Mesenchymal stem cell (in vitro differentiated cells and primary cell): Measurements from ENCODE around the gene PANK4.
A peak's percentile ranks its signal among the peaks of the same experiment; 100 is the strongest.

Source experiments
- DNase-seq: peaks from one replicate; pipeline ENCODE4 v3.0.0-alpha.2; 2013
- H2AFZ ChIP-seq: one replicate; pipeline ENCODE4 v1.6.1; 2013; ENCODE audit warnings: low read depth, mild to moderate bottlenecking, control low read depth, inconsistent platforms, low read length, moderate library complexity
- H2AK5ac ChIP-seq: 2 replicates; pipeline ENCODE4 v1.6.1; 2013; ENCODE audit warnings: low read length, moderate library complexity, mild to moderate bottlenecking, inconsistent platforms; ENCODE audit not compliant: severe bottlenecking
- H2BK120ac ChIP-seq: one replicate; pipeline ENCODE4 v1.6.1; 2013; ENCODE audit warnings: low read depth, mild to moderate bottlenecking, inconsistent platforms, low read length, moderate library complexity
- H2BK12ac ChIP-seq, 2 experiments: one replicate each; pipeline ENCODE4 v1.6.1; 2013; ENCODE audit warnings: inconsistent platforms in 2 of 2, low read length in 2 of 2, mild to moderate bottlenecking in 2 of 2, moderate library complexity in 2 of 2, control low read depth in 1 of 2
- H2BK15ac ChIP-seq: one replicate; pipeline ENCODE4 v1.6.1; 2013; ENCODE audit warnings: mild to moderate bottlenecking, low read depth, inconsistent platforms; ENCODE audit not compliant: poor library complexity, severe bottlenecking
- H2BK5ac ChIP-seq: 2 replicates; pipeline ENCODE4 v1.6.1; 2013; ENCODE audit warnings: low read depth, mild to moderate bottlenecking, low read length, control low read depth, inconsistent platforms; ENCODE audit not compliant: poor library complexity, severe bottlenecking
- H3K14ac ChIP-seq, 2 experiments: one replicate each; pipeline ENCODE4 v1.6.1; 2013; ENCODE audit warnings: inconsistent platforms in 2 of 2, low read length in 2 of 2, control low read depth in 1 of 2, mild to moderate bottlenecking in 1 of 2, moderate library complexity in 1 of 2
- H3K18ac ChIP-seq, 2 experiments: one replicate each; pipeline ENCODE4 v1.6.1; 2013; ENCODE audit warnings: inconsistent platforms in 2 of 2, low read length in 2 of 2, control low read depth in 1 of 2, low read depth in 1 of 2, mild to moderate bottlenecking in 1 of 2
- H3K23ac ChIP-seq, 2 experiments: one replicate each; pipeline ENCODE4 v1.6.1; 2013; ENCODE audit warnings: inconsistent platforms in 2 of 2, low read length in 2 of 2, mild to moderate bottlenecking in 2 of 2, moderate library complexity in 2 of 2, control low read depth in 1 of 2
- H3K27ac ChIP-seq: 2 replicates; pipeline ENCODE4 v1.5.1; 2013; ENCODE audit warnings: mild to moderate bottlenecking, moderate library complexity, low read length, control low read depth, inconsistent platforms; ENCODE audit not compliant: poor library complexity, severe bottlenecking
- H3K27me3 ChIP-seq, 2 experiments: 2 replicates each; pipeline versions ENCODE4 v1.6.1 to v1.7.0; 2013; ENCODE audit warnings: low read length in 2 of 2, mild to moderate bottlenecking in 2 of 2, moderate library complexity in 2 of 2, control low read depth in 1 of 2, inconsistent platforms in 1 of 2; ENCODE audit not compliant: control insufficient read depth in 1 of 2, insufficient read depth in 1 of 2
- H3K36me3 ChIP-seq, 2 experiments: 2 replicates each; pipeline versions ENCODE4 v1.6.1 to v1.7.0; 2013; ENCODE audit warnings: low read length in 2 of 2, control low read depth in 1 of 2, inconsistent platforms in 1 of 2, low read depth in 1 of 2, mild to moderate bottlenecking in 1 of 2; ENCODE audit not compliant: insufficient read depth in 2 of 2, control insufficient read depth in 1 of 2
- H3K4ac ChIP-seq, 2 experiments: one replicate each; pipeline ENCODE4 v1.6.1; 2013; ENCODE audit warnings: inconsistent platforms in 2 of 2, low read length in 2 of 2, mild to moderate bottlenecking in 2 of 2, moderate library complexity in 2 of 2, control low read depth in 1 of 2, low read depth in 1 of 2
- H3K4me1 ChIP-seq: 2 replicates; pipeline ENCODE4 v1.6.1; 2013; ENCODE audit warnings: low read depth, low read length, control low read depth; ENCODE audit not compliant: control insufficient read depth, insufficient read depth
- H3K4me2 ChIP-seq: 2 replicates; pipeline ENCODE4 v1.6.1; 2013; ENCODE audit warnings: low read length, mild to moderate bottlenecking, inconsistent platforms; ENCODE audit not compliant: poor library complexity, severe bottlenecking
- H3K4me3 ChIP-seq, 2 experiments: 2 replicates each; pipeline versions ENCODE4 v1.5.1 to v1.7.0; 2013; ENCODE audit warnings: low read length in 2 of 2, mild to moderate bottlenecking in 2 of 2, control low read depth in 1 of 2, low read depth in 1 of 2; ENCODE audit not compliant: insufficient read depth in 1 of 2
- H3K79me1 ChIP-seq: replicated peaks from 2 replicates; pipeline ENCODE4 v1.6.1; 2013; ENCODE audit warnings: mild to moderate bottlenecking, control low read depth, low read length, inconsistent platforms; ENCODE audit not compliant: poor library complexity, severe bottlenecking
- H3K9ac ChIP-seq: 2 replicates; pipeline ENCODE4 v1.7.0; 2013; ENCODE audit warnings: mild to moderate bottlenecking, low read length, moderate library complexity
- H3K9me3 ChIP-seq: 2 replicates; pipeline ENCODE4 v1.7.0; 2013; ENCODE audit warnings: mild to moderate bottlenecking, low read length; ENCODE audit not compliant: control insufficient read depth
- H4K8ac ChIP-seq: one replicate; pipeline ENCODE4 v1.6.1; 2013; ENCODE audit warnings: inconsistent platforms, mild to moderate bottlenecking, low read length, moderate library complexity
- H4K91ac ChIP-seq: one replicate; pipeline ENCODE4 v1.6.1; 2013; ENCODE audit warnings: mild to moderate bottlenecking, low read length, inconsistent platforms
- WGBS: methylation state at CpG from one replicate; pipeline ENCODE4 v1.1.7; 2013; ENCODE audit warnings: mixed read lengths; 5-methylcytosine and 5-hydroxymethylcytosine counted together

PANK4 gene

DNA sequence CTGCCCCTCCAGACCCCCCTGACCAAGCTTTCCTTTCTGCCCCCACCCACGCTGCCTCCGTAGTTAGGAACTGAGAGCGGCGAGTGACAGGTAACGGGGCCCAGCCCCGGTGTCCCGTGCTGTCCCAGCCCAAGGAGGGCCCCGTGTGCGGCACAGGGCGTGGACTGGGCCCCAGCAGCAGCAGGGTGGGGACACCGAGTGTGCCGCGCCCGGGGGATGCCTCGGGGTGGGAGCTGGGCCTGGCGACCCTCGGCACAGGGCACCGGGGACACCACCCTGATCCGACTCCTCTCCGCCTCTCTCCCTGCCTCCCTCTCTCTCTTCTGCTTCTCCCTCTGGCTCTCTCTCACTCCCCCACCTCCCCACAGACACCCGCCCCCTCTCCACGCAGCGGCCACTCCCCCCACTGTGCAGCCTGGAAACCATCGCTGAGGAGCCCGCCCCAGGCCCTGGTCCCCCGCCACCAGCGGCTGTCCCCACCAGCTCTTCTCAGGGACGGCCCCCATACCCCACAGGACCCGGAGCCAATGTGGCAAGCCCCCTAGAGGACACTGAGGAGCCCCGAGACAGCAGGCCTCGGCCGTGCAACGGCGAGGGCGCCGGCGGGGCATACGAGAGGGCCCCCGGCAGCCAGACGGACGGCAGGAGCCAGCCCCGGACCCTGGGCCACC is 22.7 kb downstream of the PANK4 start:
- WGBS: 85% methylated on average over 31 of the region's 42 CpGs
- no peak overlapping the region for H4K91ac ChIP-seq
- no peaks in the 10 kb centered on the region for H3K9me3 ChIP-seq
- no peak overlapping the region for H3K23ac ChIP-seq
- H3K27ac ChIP-seq: no peak overlapping the region
- H3K79me1 ChIP-seq: no peaks in the 10 kb centered on the region
- peak overlapping the region; percentile 54 for H2BK15ac ChIP-seq
- H3K18ac ChIP-seq: no peak overlapping the region
- H3K4me2 ChIP-seq: no peak overlapping the region
- no peak for DNase-seq
- no peak overlapping the region for H4K8ac ChIP-seq
- peaks cover 27% of the 10 kb centered on the region for H3K4me1 ChIP-seq
- no peak overlapping the region for H2BK12ac ChIP-seq
- no peak overlapping the region for H3K9ac ChIP-seq
- no peak overlapping the region for H2BK120ac ChIP-seq
- peaks cover 0 to 67% of the 10 kb centered on the region in 2 experiments for H3K27me3 ChIP-seq
- no peak overlapping the region for H2BK5ac ChIP-seq
- no peak overlapping the region for H3K14ac ChIP-seq
- H3K4ac ChIP-seq: no peak overlapping the region
- no peak overlapping the region for H2AFZ ChIP-seq
- no peak overlapping the region for H3K4me3 ChIP-seq
- H2AK5ac ChIP-seq: no peak overlapping the region
- peaks cover 4 to 70% of the 10 kb centered on the region in 2 experiments for H3K36me3 ChIP-seq

DNA sequence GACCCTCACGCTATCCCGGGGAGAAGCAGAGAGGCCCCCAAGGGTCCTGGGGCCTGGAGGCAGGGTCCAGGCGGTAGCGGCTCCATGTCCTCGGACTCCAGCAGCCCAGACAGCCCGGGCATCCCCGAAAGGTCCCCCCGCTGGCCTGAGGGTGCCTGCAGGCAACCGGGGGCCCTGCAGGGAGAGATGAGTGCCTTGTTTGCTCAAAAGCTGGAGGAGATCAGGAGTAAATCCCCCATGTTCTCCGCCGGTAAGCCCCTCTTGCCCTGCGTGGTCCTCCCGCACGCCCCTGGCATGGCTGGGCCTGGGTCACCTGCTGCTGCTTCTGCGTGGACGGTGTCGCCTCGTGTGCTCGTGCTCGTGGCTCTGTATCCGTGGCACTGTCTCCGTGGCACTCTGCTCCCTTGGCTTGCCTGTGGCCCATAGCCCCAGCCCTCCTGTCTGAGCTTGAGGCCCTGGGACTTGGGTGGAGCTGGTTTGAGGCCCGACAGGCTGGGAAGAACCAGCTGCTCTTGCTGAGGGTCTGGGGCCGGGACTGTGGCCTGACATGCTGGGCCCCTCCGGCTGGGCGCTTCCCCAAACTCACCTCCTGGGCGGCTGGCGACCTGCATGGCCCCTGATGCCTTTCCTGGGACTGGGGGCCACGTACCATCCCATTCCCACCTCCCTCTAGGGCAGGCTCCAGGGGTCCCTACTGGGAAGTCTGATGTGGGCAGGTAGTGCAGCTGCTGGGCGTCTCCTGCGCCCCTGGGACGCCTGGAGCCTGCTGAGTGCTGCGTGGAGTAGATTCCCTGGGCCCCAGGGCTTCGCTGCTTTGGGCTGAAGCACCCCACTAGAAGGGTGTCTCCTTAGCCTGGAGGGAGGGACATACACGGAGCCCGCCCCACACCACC is 23.5 kb downstream of the PANK4 start:
- 88% methylated on average over 35 of the region's 36 CpGs for WGBS
- H3K18ac ChIP-seq: no peak overlapping the region
- H3K4me2 ChIP-seq: no peak overlapping the region
- no peak overlapping the region for H4K91ac ChIP-seq
- H3K9ac ChIP-seq: no peak overlapping the region
- H3K14ac ChIP-seq: no peak overlapping the region
- H3K36me3 ChIP-seq: peaks cover under 1 to 64% of the 10 kb centered on the region in 2 experiments
- H2AFZ ChIP-seq: no peak overlapping the region
- H4K8ac ChIP-seq: no peak overlapping the region
- H3K79me1 ChIP-seq: no peaks in the 10 kb centered on the region
- H2BK5ac ChIP-seq: no peak overlapping the region
- H2BK15ac ChIP-seq: peak overlapping the region; percentile 54
- no peaks in the 10 kb centered on the region for H3K9me3 ChIP-seq
- H3K4me1 ChIP-seq: peaks cover 27% of the 10 kb centered on the region
- H3K23ac ChIP-seq: no peak overlapping the region
- H3K27ac ChIP-seq: no peak overlapping the region
- DNase-seq: no peak
- no peak overlapping the region for H2AK5ac ChIP-seq
- H2BK120ac ChIP-seq: no peak overlapping the region
- H3K27me3 ChIP-seq: peaks cover 0 to 69% of the 10 kb centered on the region in 2 experiments
- no peak overlapping the region for H3K4ac ChIP-seq
- H3K4me3 ChIP-seq: no peak overlapping the region
- no peak overlapping the region for H2BK12ac ChIP-seq

- Histone ChIP-seq H3K4me3 (no peak overlapping the region), H2BK5ac (no peak overlapping the region), H3K9ac (no peak overlapping the region), H2BK120ac (no peak overlapping the region), H2AK5ac (no peak overlapping the region), H3K36me3 (peaks cover 0 to 60% of the 10 kb centered on the region in 2 experiments), H3K18ac (no peak overlapping the region), H2BK15ac (no peak overlapping the region), H3K9me3 (no peaks in the 10 kb centered on the region), H4K91ac (no peak overlapping the region), H4K8ac (no peak overlapping the region), H3K4me2 (no peak overlapping the region), H2AFZ (no peak overlapping the region), H3K27ac (no peak overlapping the region), H2BK12ac (no peak overlapping the region), H3K14ac (no peak overlapping the region), H3K4ac (no peak overlapping the region), H3K23ac (no peak overlapping the region), H3K27me3 (peaks cover 0 to 75% of the 10 kb centered on the region in 2 experiments), H3K4me1 (peaks cover 27% of the 10 kb centered on the region), H3K79me1 (no peaks in the 10 kb centered on the region)
- no peak for DNase-seq
- WGBS: 92% methylated on average over 34 of the region's 34 CpGs
Observed at GRCh38 chr1:2502210-2502609, 24.2 kb downstream of the PANK4 start.

DNA sequence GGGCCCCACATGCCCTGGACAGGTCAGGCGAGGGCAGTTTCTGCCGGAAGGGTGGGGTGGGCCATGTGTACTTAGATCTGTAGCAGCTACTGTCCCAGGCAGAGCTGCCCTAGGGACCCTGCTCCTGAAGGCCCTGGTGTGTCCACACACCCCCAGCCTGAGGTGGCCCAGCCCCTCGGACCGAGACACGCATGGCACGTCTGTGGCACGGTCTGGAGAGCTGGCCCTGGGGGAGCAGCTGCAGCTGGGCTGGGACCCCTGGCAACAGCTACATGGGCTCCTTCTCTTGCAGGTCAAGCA is 24.6 kb downstream of the PANK4 start:
- Histone ChIP-seq H3K9ac (no peak overlapping the region), H2AFZ (no peak overlapping the region), H3K27ac (no peak overlapping the region), H3K9me3 (no peaks in the 10 kb centered on the region), H3K36me3 (peaks cover 0 to 60% of the 10 kb centered on the region in 2 experiments), H3K18ac (no peak overlapping the region), H4K91ac (no peak overlapping the region), H3K4me2 (no peak overlapping the region), H2BK15ac (no peak overlapping the region), H2BK120ac (no peak overlapping the region), H3K14ac (no peak overlapping the region), H3K4me1 (peaks cover 25% of the 10 kb centered on the region), H2BK5ac (no peak overlapping the region), H2BK12ac (no peak overlapping the region), H2AK5ac (no peak overlapping the region), H3K79me1 (no peaks in the 10 kb centered on the region), H3K4ac (no peak overlapping the region), H4K8ac (no peak overlapping the region), H3K4me3 (no peak overlapping the region), H3K23ac (no peak overlapping the region), H3K27me3 (peaks cover 0 to 79% of the 10 kb centered on the region in 2 experiments)
- DNase-seq: no peak
- WGBS: 82% methylated on average over 7 of the region's 7 CpGs
